Neural crest cell (in vitro differentiated cells): ENCODE results near the gene SEMA4A. TPM values are rescaled to one million over a fixed set of nuclear protein-coding genes. Genes with fewer than 3 reads are reported as not detected.
"Not testable (repeated sequence)": the region's sequence is repeated elsewhere in the genome, so short reads cannot be mapped to it uniquely, and the experiment has no call there.

Source experiments
- DNase-seq: peaks from one replicate; pipeline ENCODE4 v3.0.0; 2021; ENCODE audit warnings: low read depth, mixed read lengths, low spot score
- H3K27ac Mint-ChIP-seq: one replicate; pipeline ENCODE4 v1.8.0; 2021; ENCODE audit warnings: mild to moderate bottlenecking, mixed read lengths; ENCODE audit not compliant: unreplicated experiment
- H3K27me3 Mint-ChIP-seq: 2 replicates; pipeline ENCODE4 v1.8.0; 2021; ENCODE audit warnings: low read depth, mild to moderate bottlenecking, mixed read lengths
- H3K36me3 Mint-ChIP-seq: 2 replicates; pipeline ENCODE4 v1.8.0; 2021; ENCODE audit warnings: low read depth, mild to moderate bottlenecking, mixed read lengths
- H3K4me1 Mint-ChIP-seq: 2 replicates; pipeline ENCODE4 v1.8.0; 2021; ENCODE audit warnings: mixed read lengths
- H3K4me3 Mint-ChIP-seq: one replicate; pipeline ENCODE4 v1.8.0; 2021; ENCODE audit warnings: mild to moderate bottlenecking, mixed read lengths
- H3K9me3 Mint-ChIP-seq: 2 replicates; pipeline ENCODE4 v1.8.0; 2021; ENCODE audit warnings: mixed read lengths
- total RNA-seq: library from RNA; stranded (reverse); gene quantifications from 2 replicates; pipeline ENCODE4 v1.2.1, GENCODE V29; 2021
- TF ChIP-seq, protein P1 (sequence below): fragments of 200-600 bp; sonication (generic); conservative IDR thresholded peaks from 2 replicates; pipeline ENCODE4 v1.5.0; 2021; ENCODE audit warnings: antibody characterized with exemption, mild to moderate bottlenecking

SEMA4A gene
- total RNA-seq, 1 donor from 2014 or later = 1.3 TPM

DNA sequence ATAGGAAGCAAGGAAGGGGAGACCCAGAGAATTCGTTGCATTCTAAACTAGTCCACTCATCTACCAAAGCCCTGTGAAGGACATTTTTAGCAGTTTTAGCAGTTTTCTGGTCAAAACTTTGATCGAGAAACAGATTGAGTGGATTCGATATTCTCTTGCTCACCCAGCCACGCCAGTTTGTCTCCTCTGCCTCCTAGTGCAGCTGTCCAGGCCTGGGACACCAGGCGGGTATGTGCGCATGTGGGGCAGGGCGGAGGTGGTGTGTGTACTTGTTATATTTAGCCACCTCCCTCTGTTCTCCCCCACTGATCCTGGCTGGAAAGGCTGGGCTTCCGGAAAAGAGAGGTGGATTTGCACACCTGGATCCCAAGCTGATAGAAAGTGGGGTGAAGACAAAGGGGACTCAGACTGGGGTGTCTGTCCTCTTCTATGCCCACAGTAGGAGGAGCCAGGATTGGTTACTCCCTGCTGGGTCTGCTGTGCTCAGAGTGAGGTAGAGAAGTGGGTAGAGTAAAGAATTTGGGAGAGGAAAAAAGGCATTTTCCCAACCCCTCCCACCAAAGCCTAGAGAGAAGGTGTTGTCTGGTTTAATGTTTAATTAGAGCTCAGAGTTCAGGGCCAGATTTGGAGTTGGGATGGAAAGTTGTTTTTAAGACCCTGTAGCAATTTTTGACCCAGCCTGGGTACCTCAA, 35.1 kb upstream of the SEMA4A start:
- H3K27ac Mint-ChIP-seq = no peak overlapping the region
- peaks cover 48% of the 10 kb centered on the region for H3K4me1 Mint-ChIP-seq
- TF ChIP-seq, protein P1, sequence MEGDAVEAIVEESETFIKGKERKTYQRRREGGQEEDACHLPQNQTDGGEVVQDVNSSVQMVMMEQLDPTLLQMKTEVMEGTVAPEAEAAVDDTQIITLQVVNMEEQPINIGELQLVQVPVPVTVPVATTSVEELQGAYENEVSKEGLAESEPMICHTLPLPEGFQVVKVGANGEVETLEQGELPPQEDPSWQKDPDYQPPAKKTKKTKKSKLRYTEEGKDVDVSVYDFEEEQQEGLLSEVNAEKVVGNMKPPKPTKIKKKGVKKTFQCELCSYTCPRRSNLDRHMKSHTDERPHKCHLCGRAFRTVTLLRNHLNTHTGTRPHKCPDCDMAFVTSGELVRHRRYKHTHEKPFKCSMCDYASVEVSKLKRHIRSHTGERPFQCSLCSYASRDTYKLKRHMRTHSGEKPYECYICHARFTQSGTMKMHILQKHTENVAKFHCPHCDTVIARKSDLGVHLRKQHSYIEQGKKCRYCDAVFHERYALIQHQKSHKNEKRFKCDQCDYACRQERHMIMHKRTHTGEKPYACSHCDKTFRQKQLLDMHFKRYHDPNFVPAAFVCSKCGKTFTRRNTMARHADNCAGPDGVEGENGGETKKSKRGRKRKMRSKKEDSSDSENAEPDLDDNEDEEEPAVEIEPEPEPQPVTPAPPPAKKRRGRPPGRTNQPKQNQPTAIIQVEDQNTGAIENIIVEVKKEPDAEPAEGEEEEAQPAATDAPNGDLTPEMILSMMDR = no peak
- DNase-seq = no peak
- H3K9me3 Mint-ChIP-seq = no peaks in the 10 kb centered on the region
- no peak overlapping the region for H3K4me3 Mint-ChIP-seq
- peaks cover 17% of the 10 kb centered on the region for H3K27me3 Mint-ChIP-seq
- H3K36me3 Mint-ChIP-seq = no peaks in the 10 kb centered on the region

DNA sequence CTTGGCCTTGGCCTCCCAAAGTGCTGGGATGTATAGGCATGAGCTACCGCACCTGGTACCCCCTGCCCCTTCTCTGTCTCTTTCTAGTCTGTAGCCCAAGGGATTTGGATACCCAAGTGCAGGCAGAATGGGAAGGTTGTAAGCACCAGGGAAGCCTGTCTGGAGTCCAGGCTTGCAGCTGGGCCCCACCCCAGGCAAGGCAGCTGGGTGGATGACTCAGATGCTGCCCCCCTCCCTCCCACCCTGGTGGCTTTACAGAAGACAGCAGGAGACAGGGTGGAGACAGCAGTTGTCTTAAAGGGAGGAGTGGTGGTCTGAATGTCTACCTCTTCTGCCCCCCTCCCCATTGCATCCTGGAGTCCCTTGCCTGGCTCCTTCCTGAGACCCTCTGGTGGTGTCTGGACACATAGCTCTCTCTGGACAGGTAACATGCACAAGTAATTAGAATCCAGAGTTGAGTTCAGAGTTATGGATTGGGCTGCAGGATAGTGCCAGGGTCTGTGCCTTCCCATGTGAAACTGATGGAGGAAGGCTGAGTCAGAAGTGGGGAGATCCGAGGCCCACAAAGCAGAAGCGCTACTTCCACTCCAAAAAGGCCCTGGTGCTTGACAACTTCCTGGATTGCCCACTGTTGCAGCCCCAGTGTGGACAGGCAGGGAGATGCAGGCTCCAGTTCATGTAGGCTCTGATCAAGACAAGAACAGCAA, 33.7 kb upstream of the SEMA4A start:
- TF ChIP-seq, protein P1 = no peak
- H3K27ac Mint-ChIP-seq = no peak overlapping the region
- H3K9me3 Mint-ChIP-seq = no peaks in the 10 kb centered on the region
- H3K27me3 Mint-ChIP-seq = peaks cover 10% of the 10 kb centered on the region
- H3K4me1 Mint-ChIP-seq = peaks cover 46% of the 10 kb centered on the region
- H3K36me3 Mint-ChIP-seq = no peaks in the 10 kb centered on the region
- DNase-seq = no peak
- no peak overlapping the region for H3K4me3 Mint-ChIP-seq

DNA sequence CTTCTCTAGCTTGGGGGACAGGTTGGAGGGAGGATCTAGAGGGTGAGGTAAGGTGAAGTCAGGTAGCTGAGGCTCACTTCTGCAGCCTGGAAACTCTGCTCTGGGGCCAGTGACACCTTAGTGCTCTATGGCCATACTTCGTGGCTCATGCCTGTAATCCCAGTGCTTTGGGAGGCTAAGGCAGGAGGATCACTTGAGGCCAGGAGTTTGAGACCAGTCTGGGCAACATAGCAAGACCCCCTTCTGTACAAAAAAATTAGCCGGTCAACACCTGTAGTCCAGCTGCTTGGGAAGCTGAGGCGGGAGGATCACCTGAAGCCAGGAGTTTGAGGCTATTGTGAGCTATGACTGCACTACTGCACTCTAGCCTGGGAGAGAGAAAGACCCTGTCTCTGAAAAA, 33.1 kb upstream of the SEMA4A start:
- H3K4me3 Mint-ChIP-seq = peak overlapping the region; percentile 39

DNA sequence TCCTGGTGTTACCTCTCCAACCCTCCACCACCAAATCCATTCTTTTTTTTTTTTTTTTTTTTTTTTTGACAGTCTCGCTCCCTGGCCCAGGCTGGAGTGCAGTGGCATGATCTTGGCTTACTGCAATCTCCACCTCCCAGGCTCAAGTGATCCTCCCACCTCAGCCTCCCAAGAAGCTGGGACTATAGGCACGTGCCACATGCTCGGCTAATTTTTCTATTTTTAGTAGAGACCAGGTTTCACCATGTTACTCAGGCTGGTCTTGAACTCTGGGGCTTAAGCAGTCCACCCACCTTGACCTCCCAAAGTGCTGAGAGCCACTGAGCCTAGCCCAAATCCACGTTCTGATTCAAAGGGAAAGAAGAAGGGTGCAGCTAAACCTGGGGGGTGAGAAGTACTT, 32.4 kb upstream of the SEMA4A start:
- DNase-seq, H3K9me3 Mint-ChIP-seq, H3K27me3 Mint-ChIP-seq, H3K4me3 Mint-ChIP-seq, H3K27ac Mint-ChIP-seq, H3K36me3 Mint-ChIP-seq: not testable (repeated sequence)
- peaks cover 41% of the 10 kb centered on the region for H3K4me1 Mint-ChIP-seq

More for the DNA sequence above, 33.1 kb upstream of the SEMA4A start:
- TF ChIP-seq, protein P1 = no peak
- no peaks in the 10 kb centered on the region for H3K36me3 Mint-ChIP-seq
- H3K27me3 Mint-ChIP-seq = peaks cover 5% of the 10 kb centered on the region
- DNase-seq = no peak
- peak overlapping the region; percentile 73 for H3K27ac Mint-ChIP-seq
- peaks cover 45% of the 10 kb centered on the region for H3K4me1 Mint-ChIP-seq
- H3K9me3 Mint-ChIP-seq = no peaks in the 10 kb centered on the region

DNA sequence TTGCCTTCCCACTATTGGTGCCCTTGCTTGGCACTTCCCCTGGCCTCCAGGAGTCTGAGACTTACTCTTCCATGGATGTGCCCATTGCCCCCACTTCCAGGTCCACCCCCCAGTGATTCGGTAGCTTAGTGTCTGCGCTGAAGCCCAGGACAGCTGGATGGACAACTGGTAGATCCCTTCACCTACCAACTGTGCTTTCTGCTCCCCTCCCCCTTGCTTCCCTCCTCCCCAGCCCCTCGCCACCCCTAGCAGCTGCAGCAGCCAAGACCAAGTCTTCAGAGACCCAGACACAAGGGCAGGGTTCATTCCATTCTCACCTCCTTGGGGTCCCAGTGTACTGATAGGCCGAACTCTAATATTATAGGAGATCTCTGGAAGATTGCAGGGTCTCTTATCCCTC, 31.9 kb upstream of the SEMA4A start:
- H3K4me1 Mint-ChIP-seq = peaks cover 41% of the 10 kb centered on the region
- DNase-seq = no peak

More for the DNA sequence above, 31.9 kb upstream of the SEMA4A start:
- Mint-ChIP-seq H3K9me3 (no peaks in the 10 kb centered on the region), H3K36me3 (no peaks in the 10 kb centered on the region), H3K27ac (no peak overlapping the region), H3K4me3 (no peak overlapping the region), H3K27me3 (no peaks in the 10 kb centered on the region)
- TF ChIP-seq, protein P1 = no peak
